Myometrial cell (primary cell): ENCODE measurements around the gene CDSN. TPM values are rescaled to one million over a fixed set of nuclear protein-coding genes. Genes with fewer than 3 reads are reported as not detected.

Experiments
- total RNA-seq: library from RNA; depleted of rRNA; stranded (reverse); fragments of >200 nt; gene quantifications from 2 replicates; pipeline ENCODE4 v1.2.3, GENCODE V29; 2015

CDSN gene, protein sequence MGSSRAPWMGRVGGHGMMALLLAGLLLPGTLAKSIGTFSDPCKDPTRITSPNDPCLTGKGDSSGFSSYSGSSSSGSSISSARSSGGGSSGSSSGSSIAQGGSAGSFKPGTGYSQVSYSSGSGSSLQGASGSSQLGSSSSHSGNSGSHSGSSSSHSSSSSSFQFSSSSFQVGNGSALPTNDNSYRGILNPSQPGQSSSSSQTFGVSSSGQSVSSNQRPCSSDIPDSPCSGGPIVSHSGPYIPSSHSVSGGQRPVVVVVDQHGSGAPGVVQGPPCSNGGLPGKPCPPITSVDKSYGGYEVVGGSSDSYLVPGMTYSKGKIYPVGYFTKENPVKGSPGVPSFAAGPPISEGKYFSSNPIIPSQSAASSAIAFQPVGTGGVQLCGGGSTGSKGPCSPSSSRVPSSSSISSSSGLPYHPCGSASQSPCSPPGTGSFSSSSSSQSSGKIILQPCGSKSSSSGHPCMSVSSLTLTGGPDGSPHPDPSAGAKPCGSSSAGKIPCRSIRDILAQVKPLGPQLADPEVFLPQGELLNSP
- not detected in 2 replicates for total RNA-seq

DNA sequence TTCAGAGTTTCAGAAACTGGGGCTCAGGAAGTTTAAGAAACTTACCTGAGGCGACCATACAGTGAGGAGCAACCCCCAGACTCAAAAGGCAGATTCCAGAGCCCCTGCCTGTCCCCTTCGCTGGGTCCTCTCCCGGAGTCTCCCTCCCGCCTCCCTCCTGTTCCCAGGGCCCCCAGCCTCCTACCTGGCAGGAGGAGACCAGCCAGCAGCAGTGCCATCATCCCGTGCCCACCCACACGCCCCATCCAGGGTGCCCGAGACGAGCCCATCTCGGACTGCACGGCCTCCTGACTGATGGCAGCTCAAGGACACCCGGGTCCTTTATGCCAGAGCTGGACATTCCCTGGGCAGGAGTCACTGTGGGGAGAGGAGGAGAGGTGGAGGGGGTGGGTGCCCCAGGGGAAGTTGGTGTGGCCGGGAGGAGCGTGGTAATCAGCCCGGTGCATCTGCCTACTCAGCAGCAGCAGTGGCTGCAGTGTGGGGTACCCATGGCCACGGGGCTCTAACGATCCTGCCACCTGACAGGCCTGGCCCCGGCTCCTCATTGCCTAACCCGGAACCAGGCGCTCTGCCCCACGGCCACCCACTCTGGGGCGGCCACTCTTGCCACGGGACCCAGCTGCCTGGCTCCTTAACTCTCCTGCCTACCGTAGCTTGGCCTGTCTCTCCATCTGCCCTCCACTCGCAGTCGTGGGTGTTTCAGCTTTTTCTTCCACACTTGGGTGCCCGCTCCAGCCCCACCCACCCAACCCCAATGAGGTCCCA, at the start of gene CDSN:
CDSN (minus strand) TSS at position 296 of the 765 bp plus-strand sequence; CDS start at position 269, 27 bp downstream.

DNA sequence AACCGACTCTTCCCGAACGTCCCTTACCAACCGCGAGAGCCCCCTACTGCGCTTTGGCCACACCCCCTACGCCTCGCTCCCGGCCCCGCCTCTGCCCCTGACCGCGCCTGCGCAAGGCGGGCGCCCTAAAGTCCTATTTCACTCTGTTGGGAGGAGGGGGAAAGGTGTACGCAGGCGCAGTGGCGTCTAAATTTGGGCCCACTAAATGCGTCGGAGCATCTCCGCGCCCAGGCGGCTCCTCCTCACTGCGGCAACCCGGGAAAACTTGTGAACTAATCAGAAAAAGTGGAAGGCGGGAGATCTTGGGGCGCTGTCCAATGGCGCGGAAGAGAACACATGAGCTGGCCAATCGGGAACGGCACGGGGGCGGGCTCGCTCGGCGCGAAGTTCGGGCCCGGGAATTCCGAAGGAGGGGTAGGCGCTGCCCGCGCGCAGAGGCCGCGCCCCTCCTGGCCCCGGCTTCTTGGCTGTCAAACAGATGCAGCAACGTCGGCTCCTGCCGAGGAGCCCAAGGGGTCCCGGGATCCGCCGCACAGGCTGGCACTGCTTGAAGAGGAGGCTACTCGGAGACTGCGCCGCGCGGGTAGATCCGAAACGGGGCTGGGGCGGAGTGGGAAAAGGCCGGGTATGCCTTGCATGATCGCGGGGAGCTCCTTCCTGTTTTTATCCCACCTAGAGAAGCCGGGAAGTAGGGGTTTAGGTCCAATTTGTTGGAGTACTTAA, 38.1 kb upstream of the CDSN start, which contains the start of gene TCF19:
TCF19 (plus strand) TSS at position 450 of the 723 bp plus-strand sequence. CDS start 881 bp downstream, outside the sequence.

DNA sequence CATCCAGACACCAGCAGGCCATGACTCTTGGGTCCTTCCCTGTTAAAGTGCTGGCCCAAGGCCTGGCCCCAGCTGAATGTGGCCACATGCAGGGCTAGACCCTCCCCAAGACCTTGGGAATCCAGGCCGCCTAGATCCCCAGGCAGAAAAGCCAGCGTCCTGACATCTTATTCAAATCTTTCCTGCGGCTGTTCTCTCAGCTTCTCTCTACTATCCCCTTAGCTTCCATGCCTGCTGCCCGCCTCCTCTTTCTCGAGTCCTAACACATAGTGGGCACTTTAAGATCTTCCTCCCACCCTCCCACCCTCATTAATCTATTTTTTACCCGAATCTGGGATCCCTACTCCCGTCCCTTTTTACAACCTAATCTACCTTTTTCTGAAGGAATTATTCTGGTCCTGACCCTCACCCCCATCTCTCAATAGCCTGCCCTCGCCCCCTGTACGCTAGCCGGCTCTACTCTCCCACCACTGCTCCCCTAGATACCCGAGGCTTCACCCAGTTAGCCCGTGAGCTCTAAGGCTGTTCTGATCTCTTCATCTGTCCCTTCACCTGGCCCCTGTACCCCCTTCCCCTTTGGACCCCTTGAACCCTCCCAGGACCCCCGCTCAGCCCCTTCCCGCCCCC, 37.4 kb upstream of the CDSN start, which contains the start of gene CCHCR1:
CCHCR1 (minus strand) TSS at position 290 of the 627 bp plus-strand sequence; CDS start at position 88, 202 bp downstream.

DNA sequence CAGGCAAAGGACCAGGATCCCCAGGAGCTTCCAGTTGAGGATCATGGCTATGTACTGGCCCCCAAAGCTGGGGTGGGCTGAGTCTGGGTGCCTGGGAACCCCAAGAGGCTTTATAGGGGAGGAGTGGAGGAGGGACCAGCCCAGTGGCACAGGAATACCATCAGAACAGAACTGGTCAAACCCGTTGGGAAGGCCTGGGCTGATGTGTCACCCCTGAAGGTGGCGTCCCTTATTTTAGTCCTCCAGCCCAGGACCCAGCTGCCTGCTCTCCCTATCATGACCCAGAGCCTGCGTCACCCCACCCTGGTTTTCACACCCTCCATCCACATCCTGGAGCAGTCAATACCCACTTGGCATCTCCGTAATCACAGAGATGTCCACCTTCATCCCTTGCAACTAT, 18.7 kb upstream of the CDSN start, which contains the start of gene PSORS1C2:
PSORS1C2 (minus strand) TSS at position 85 of the 400 bp plus-strand sequence; CDS start at position 45, 40 bp downstream.

DNA sequence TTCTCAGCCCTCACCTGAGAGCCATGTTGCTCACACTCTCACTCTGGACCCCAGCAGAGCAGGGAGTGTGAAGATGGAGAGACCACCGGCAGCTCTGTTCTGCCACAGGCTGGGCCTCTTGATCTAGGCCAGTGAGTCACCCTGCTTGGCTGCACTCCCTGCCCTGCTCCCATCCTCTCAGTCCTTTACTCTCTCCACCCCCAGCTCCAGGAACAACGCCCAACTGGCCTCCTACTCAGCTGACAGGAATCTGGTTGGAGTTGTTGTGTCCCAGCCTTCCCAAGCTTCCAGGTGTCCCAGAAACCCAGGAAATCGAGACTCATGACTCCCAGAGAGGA, 5.7 kb downstream of the CDSN start, which contains the start of gene PSORS1C1:
PSORS1C1 (plus strand) TSS at position 260 of the 338 bp plus-strand sequence. CDS start 14,833 bp downstream, outside the sequence.

DNA sequence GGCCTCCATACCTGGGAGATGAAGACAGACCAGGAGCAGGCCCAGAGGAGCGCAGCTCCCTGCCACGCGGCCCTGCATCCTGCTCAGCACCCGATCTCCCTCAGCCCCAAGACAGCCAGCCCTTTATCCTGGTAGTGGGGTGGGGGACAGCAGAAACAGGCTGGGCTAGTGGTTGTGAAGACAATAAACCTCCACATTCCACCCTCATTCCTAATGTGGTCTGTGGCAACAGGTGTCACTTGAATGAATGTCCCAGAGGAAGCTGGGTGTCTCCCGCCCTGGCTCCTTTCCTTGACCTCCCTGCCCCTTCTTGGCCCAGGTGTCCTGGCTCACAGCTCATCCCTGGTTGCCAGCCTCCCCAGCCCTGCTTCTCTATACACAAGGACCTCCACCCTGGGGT, 7.8 kb downstream of the CDSN start, which contains the start of gene C6orf15:
C6orf15 (minus strand) TSS at position 98 of the 400 bp plus-strand sequence; CDS start at position 78, 20 bp downstream.

Other genes with a start within 250 kb of the CDSN start
- gene DDR1, start 235.9 kb downstream of the CDSN start, total RNA-seq, result 15.2 and 28.8 TPM in 2 replicates
- gene GTF2H4, start 212.2 kb downstream of the CDSN start, total RNA-seq, result 12.4 and 22.3 TPM in 2 replicates
- gene VARS2, start 206.2 kb downstream of the CDSN start, total RNA-seq, result 17.9 and 20.8 TPM in 2 replicates
- not detected in 2 replicates for gene SFTA2, start 188.3 kb downstream of the CDSN start, total RNA-seq
- not detected in 2 replicates for gene MUCL3, start 179.5 kb downstream of the CDSN start, total RNA-seq
- not detected in 2 replicates for gene MUC21, start 136.7 kb downstream of the CDSN start, total RNA-seq
- gene MUC22, start 110.0 kb downstream of the CDSN start, total RNA-seq, result not detected in 2 replicates
- not detected in 2 replicates for gene C6orf15, start 7.9 kb downstream of the CDSN start, total RNA-seq
- gene PSORS1C1, start 5.6 kb downstream of the CDSN start, total RNA-seq, result 0.18 TPM in 1 of 2 replicates, not detected in the other
- gene PSORS1C2, start 18.6 kb upstream of the CDSN start, total RNA-seq, result not detected in 2 replicates
- gene CCHCR1, start 37.4 kb upstream of the CDSN start, total RNA-seq, result 23.4 and 32.3 TPM in 2 replicates
- 30.6 and 34.0 TPM in 2 replicates for gene TCF19, start 38.1 kb upstream of the CDSN start, total RNA-seq
- not detected in 2 replicates for gene POU5F1, start 50.2 kb upstream of the CDSN start, total RNA-seq
- gene HLA-C, start 151.6 kb upstream of the CDSN start, total RNA-seq, result 479 and 546 TPM in 2 replicates
- gene HLA-B, start 236.7 kb upstream of the CDSN start, total RNA-seq, result 276 and 296 TPM in 2 replicates